Measurements from ENCODE around the gene AP3S2. TPM values are rescaled to one million over a fixed set of nuclear protein-coding genes. Genes with fewer than 3 reads are reported as not detected.

The AP3S2 gene
- polyA plus RNA-seq, 1 experiment = 54.8 TPM

- Histone ChIP-seq H3K9me3 (ENCODE audit: control insufficient read depth, insufficient read depth, low read length) (no peaks in the 10 kb centered on the region), H3K27ac (ENCODE audit: low read depth, low read length) (no peak overlapping the region), H3K27me3 (ENCODE audit: control insufficient read depth, insufficient read depth, low read length) (no peaks in the 10 kb centered on the region), H3K4me3 (ENCODE audit: low read depth, low read length) (no peak overlapping the region)
- peak; percentile 62 for TF ChIP-seq CTCF (IDR thresholded peaks at IDR 0.05; ENCODE audit: low read depth, low read length)
- ChIA-PET CTCF (interaction anchor here (0.5 to 2.2 kb wide), 18 partner anchors 8 to 335 kb away, joined by 3 to 12 read pairs (median 4); partner anchors contain the start of genes CIB1 and GDPGP1), POLR2A (interaction anchor here (0.6 to 1.1 kb wide), 2 partner anchors 14 to 335 kb away, joined by 3 read pairs; partner anchors contain the start of gene ARPIN)
- no peak for DNase-seq (ENCODE audit: low read depth, low spot score)
These were observed 5.0 kb upstream of the AP3S2 start for GRCh38 chr15:89898614-89899294.

GRCh38 chr15:89898146-89898545 lies 4.4 kb upstream of the AP3S2 start:
- CTCF ChIA-PET = interaction anchor here (0.6 to 2.2 kb wide), 16 partner anchors 8 to 336 kb away, joined by 3 to 12 read pairs (median 4); partner anchors contain the start of genes CIB1 and GDPGP1

DNA sequence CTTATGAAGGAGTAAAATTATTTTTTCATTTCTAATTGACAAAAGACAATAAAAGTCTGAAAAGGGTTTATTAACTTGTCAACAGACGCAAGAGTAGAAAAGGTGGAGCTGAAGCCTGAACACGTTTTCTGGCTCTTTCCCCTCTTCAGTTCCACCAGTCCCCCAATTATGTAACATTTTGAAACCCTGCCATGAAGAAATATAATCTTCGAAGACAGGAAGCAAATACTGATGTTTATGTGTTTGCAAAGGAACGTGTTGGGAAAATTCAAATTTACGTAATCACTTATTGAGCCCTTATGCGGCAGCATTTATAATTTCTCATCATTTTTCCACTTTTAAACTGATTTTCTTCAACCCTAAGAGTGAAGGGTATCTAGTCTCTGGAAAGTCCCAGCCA lies 767 bp downstream of the AP3S2 start:
- TF ChIP-seq CTCF (IDR thresholded peaks at IDR 0.05; ENCODE audit: low read depth, low read length) = no peak
- no peaks in the 10 kb centered on the region for H3K27me3 ChIP-seq (ENCODE audit: control insufficient read depth, insufficient read depth, low read length)
- DNase-seq (ENCODE audit: low read depth, low spot score) = no peak
- ChIA-PET CTCF (interaction anchor here (0.9 to 2.2 kb wide), 2 partner anchors 132 to 193 kb away, joined by 3 to 6 read pairs; no protein-coding TSS in a partner anchor), POLR2A (interaction anchor here (1.5 kb wide), 1 partner anchor 132 kb away, joined by 3 read pairs; no protein-coding TSS in a partner anchor)
- H3K27ac ChIP-seq (ENCODE audit: low read depth, low read length) = no peak overlapping the region
- H3K4me3 ChIP-seq (ENCODE audit: low read depth, low read length) = peak overlapping the region; percentile 93
- no peaks in the 10 kb centered on the region for H3K9me3 ChIP-seq (ENCODE audit: control insufficient read depth, insufficient read depth, low read length)

More at GRCh38 chr15:89898146-89898545, 4.4 kb upstream of the AP3S2 start:
- Histone ChIP-seq H3K27ac (ENCODE audit: low read depth, low read length) (no peak overlapping the region), H3K27me3 (ENCODE audit: control insufficient read depth, insufficient read depth, low read length) (no peaks in the 10 kb centered on the region), H3K9me3 (ENCODE audit: control insufficient read depth, insufficient read depth, low read length) (no peaks in the 10 kb centered on the region), H3K4me3 (ENCODE audit: low read depth, low read length) (no peak overlapping the region)
- no peak for DNase-seq (ENCODE audit: low read depth, low spot score)
- POLR2A ChIA-PET = interaction anchor here (0.6 to 1.1 kb wide), 2 partner anchors 15 to 335 kb away, joined by 3 read pairs; partner anchors contain the start of gene ARPIN
- no peak for TF ChIP-seq CTCF (IDR thresholded peaks at IDR 0.05; ENCODE audit: low read depth, low read length)

DNA sequence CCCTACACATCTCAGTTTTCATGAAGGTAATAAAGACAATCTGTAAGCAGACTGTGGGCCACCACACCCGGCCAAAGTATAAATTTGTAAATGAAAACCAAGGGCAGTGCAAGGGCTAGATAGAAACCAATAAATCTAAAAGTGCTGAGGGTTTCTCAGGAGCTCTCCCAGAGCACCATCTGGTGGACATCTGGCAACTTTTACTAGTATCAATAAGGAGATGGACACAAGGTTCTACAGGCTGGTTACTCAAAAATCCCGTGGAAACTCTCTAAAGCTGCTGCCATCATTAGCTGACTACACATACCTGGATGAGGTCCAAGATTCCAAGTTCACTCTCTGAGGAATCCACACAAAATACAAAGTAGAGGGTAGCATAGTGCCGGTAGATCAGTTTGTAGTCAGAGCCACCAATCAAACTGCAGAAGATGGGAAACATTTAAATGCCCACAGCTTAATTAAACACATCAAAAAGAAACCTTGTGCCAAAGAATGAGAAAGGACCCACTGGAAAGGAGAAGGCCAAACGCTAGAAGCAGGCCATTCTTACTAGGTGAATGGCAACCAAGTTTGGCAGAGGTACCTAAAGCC lies 5.5 kb downstream of the AP3S2 start:
- DNase-seq (ENCODE audit: low read depth, low spot score) = peak; percentile 74
- peak; percentile 66 for TF ChIP-seq CTCF (IDR thresholded peaks at IDR 0.05; ENCODE audit: low read depth, low read length)
- no peaks in the 10 kb centered on the region for H3K9me3 ChIP-seq (ENCODE audit: control insufficient read depth, insufficient read depth, low read length)
- no peak overlapping the region for H3K27ac ChIP-seq (ENCODE audit: low read depth, low read length)
- no peaks in the 10 kb centered on the region for H3K27me3 ChIP-seq (ENCODE audit: control insufficient read depth, insufficient read depth, low read length)
- no peak overlapping the region for H3K4me3 ChIP-seq (ENCODE audit: low read depth, low read length)
- POLR2A ChIA-PET = interaction anchor here (1.3 kb wide), 2 partner anchors 128 to 148 kb away, joined by 3 to 5 read pairs; no protein-coding TSS in a partner anchor
- CTCF ChIA-PET = interaction anchor here (0.6 to 7.7 kb wide), 33 partner anchors 9 to 1647 kb away, joined by 3 to 161 read pairs (median 5); partner anchors contain the start of gene ANPEP
